AML-193 (cell line): Measurements from ENCODE around the gene PTGDR2.

Experiments
- DNase-seq, 2 experiments: peaks; one replicate each; lab custom pipeline; 2025; lab: John Stamatoyannopoulos, UW

Gene PTGDR2

DNA sequence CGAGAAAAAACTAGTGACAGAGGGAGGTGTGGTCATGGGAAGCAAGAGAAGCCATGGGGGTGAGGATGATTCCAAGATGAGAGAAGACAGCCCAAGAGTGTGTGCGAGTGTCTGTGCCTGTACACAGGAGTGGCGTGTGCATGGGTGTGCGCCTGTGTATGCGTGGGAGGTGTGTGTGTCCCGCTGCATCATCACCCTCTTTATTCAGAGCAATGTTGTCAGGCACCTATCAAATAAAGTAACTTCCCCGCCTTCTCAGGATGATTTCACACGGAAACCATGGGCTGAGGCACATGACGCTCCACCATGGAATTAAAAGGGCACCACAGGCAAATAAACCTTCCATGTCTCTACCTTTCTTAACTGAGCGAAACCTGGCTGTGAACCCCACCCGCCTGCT is 46.1 kb downstream of the PTGDR2 start:
- no peak for DNase-seq

DNA sequence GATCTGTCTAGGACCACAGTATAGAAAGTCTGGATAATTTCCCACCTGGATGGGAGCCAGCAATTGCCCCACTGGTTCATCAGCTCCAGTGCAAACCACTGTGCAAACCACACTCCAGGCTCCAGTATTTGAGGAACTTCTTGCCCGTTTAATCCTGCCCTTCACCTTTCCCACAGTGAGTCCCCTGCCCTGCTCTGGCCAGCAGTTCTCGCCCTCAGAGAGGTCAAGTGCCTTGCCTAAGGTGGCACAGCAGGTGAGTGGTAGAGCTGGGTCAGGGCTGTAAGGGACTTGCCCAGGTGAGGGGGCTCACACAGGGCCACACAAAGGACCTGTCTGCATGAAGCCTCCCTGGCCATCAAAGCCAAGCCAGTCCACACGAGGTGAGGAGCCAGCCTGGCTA is 46.5 kb downstream of the PTGDR2 start:
- no peak for DNase-seq

DNA sequence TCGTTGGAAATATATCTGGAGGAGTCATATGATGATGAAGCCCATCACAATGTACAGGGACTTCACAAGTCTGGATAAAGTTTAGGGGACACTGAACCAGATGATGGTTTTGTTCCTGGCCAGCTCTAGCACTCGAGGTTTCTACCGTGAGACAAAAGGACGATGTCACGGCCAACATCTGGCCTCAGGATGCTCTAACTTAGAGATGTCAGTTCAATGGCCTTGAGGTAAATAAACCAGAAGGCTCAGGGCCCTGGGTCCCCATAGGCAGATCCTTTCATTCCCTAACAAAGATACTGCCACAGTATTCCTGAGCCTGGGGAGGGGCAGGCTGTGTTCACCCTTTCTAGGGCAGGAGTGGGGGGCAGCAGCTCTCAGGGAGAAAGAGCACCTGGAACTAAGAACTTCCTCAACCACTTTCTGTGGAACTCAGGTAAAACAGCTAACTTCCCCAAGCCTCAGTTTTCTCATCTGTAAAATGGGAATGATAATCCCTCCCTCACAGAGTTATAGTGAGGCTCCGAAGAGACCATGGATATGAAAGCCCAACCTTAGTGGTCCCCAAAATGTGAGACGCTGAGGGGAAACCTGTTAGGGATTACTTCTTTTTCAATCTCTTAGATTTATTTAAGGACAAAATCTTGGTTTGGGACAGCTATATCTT is 52.3 kb downstream of the PTGDR2 start:
- DNase-seq, result no peak

- no peak for DNase-seq
Observed at GRCh38 chr11:60801194-60801593, 54.6 kb downstream of the PTGDR2 start.
